Breast epithelium (tissue), 4 donors: ENCODE measurements around the gene SYNE1. TPM values are rescaled to one million over a fixed set of nuclear protein-coding genes. Genes with fewer than 3 reads are reported as not detected.
A peak's percentile ranks its signal among the peaks of the same experiment; 100 is the strongest.
"Not testable (repeated sequence)": the region's sequence is repeated elsewhere in the genome, so short reads cannot be mapped to it uniquely, and the experiment has no call there.

Source experiments
- DNase-seq, 2 donors: peaks; one replicate each; pipeline ENCODE4 v3.0.0-alpha.2; 2019; ENCODE audit warnings: low spot score in 2 of 2
- H3K27ac ChIP-seq, 2 donors: fragments of 200-600 bp; sonication (generic) in 1 of 2; one replicate each; pipeline ENCODE4 v1.5.1; 2016 to 2019; ENCODE audit warnings: mild to moderate bottlenecking in 1 of 2
- H3K27me3 ChIP-seq, 2 donors: fragments of 200-600 bp; sonication (generic) in 1 of 2; one replicate each; pipeline versions ENCODE4 v1.5.1 to v1.6.0; 2017 to 2019; ENCODE audit warnings: control low read depth in 1 of 2, mild to moderate bottlenecking in 1 of 2
- H3K36me3 ChIP-seq: fragments of 200-600 bp; one replicate; pipeline ENCODE4 v1.5.1; 2019
- H3K4me1 ChIP-seq, 2 donors: fragments of 200-600 bp; sonication (generic); one replicate each; pipeline ENCODE4 v1.5.1; 2016 to 2019; ENCODE audit warnings: control low read depth in 1 of 2
- H3K4me3 ChIP-seq, 3 donors: fragments of 200-600 bp; sonication (generic); 1 replicate in 2 of 3; 2 replicates in 1 of 3; pipeline ENCODE4 v1.5.1; 2016 to 2019; ENCODE audit warnings: mild to moderate bottlenecking in 3 of 3, moderate library complexity in 2 of 3
- H3K9me3 ChIP-seq, 2 donors: fragments of 200-600 bp; sonication (generic) in 1 of 2; one replicate each; pipeline ENCODE4 v1.5.1; 2016 to 2019; ENCODE audit warnings: control low read depth in 1 of 2
- POLR2A ChIP-seq: fragments of 450-650 bp; IDR thresholded peaks from one replicate; pipeline ENCODE4 v1.6.1; 2016; ENCODE audit warnings: antibody characterized with exemption, mild to moderate bottlenecking, moderate library complexity
- POLR2AphosphoS5 ChIP-seq, 3 donors: sonication (generic); formaldehyde crosslinking; IDR thresholded peaks; one replicate each; pipeline ENCODE4 v1.6.1; 2017; ENCODE audit warnings: antibody characterized with exemption in 3 of 3
- intact Hi-C: fragments of 100-400 bp; cut with DNase I; formaldehyde crosslinking; loops from one replicate; pipeline ENCODE4 v1.15.1; 2023; ENCODE audit warnings: low total_unique reads
- total RNA-seq, 3 donors: library from RNA; depleted of rRNA; stranded (reverse); fragments of >200 nt; gene quantifications; one replicate each; pipeline ENCODE4 v1.1.0, GENCODE V29; 2016
- TF ChIP-seq, protein P1 (sequence below), 3 donors: fragments of 450-650 bp; IDR thresholded peaks; one replicate each; pipeline ENCODE4 v1.5.1; 2016 to 2017; ENCODE audit warnings: antibody characterized with exemption in 3 of 3, mild to moderate bottlenecking in 3 of 3, moderate library complexity in 3 of 3

SYNE1 gene
- total RNA-seq, 3 donors from 2014 or later: 80.9 to 106 (median 95.7) TPM

DNA sequence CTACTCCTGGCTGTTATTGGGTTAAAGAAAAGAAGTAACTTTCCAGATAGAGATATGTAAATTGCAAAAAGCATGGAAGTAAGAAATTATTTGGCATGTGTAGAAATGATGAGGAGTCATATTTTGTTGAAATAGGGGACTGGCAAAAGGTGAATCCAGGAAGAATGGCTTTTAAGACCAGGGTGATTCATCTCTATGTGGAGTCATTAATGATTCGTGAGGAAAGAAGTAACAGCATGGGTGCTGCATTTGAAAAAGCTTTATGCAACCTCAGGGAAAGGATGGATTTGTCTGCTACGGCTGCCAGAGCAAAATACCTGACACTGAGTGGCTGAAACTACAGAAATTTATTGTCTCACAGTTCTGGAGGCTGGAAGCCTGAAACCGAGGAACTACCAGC, 14.8 kb upstream of the SYNE1 start:
- Histone ChIP-seq H3K9me3 (no peaks in the 10 kb centered on the region), H3K4me1 (no peaks in the 10 kb centered on the region), H3K4me3 (no peak overlapping the region), H3K36me3 (no peaks in the 10 kb centered on the region), H3K27me3 (no peaks in the 10 kb centered on the region), H3K27ac (no peak overlapping the region)
- TF ChIP-seq POLR2AphosphoS5 (IDR thresholded peaks at IDR 0.05) (no peak), POLR2A (no peak)
- TF ChIP-seq, protein P1, sequence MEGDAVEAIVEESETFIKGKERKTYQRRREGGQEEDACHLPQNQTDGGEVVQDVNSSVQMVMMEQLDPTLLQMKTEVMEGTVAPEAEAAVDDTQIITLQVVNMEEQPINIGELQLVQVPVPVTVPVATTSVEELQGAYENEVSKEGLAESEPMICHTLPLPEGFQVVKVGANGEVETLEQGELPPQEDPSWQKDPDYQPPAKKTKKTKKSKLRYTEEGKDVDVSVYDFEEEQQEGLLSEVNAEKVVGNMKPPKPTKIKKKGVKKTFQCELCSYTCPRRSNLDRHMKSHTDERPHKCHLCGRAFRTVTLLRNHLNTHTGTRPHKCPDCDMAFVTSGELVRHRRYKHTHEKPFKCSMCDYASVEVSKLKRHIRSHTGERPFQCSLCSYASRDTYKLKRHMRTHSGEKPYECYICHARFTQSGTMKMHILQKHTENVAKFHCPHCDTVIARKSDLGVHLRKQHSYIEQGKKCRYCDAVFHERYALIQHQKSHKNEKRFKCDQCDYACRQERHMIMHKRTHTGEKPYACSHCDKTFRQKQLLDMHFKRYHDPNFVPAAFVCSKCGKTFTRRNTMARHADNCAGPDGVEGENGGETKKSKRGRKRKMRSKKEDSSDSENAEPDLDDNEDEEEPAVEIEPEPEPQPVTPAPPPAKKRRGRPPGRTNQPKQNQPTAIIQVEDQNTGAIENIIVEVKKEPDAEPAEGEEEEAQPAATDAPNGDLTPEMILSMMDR (IDR thresholded peaks at IDR 0.05): no peak
- no peak for DNase-seq
- intact Hi-C loops: no loop called here

DNA sequence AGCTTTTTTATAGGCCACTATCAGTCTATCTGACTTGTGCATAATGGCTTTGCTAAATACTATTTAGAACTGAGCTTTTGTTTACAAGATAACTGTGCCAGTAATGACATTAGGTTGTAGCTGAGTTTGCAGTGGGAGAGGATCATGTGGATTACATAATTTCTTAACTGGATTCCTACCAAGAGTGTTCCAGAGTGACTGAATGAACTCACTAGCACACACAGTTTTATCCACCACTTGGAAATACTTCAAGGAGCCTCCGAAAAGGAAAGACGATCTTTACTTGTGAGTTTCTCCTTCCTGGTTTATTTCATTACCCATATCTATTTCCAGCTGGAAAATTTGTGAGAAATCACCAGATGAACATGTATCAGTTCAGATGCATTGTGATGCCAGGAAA, 10.9 kb upstream of the SYNE1 start:
- TF ChIP-seq POLR2AphosphoS5 (IDR thresholded peaks at IDR 0.05): no peak
- TF ChIP-seq POLR2A: no peak
- TF ChIP-seq, protein P1 (IDR thresholded peaks at IDR 0.05): no peak
- Histone ChIP-seq H3K9me3 (no peaks in the 10 kb centered on the region), H3K27ac (no peak overlapping the region), H3K27me3 (no peaks in the 10 kb centered on the region), H3K36me3 (no peaks in the 10 kb centered on the region), H3K4me1 (no peaks in the 10 kb centered on the region), H3K4me3 (no peak overlapping the region)
- intact Hi-C loops: no loop called here
- no peak for DNase-seq

- not testable (repeated sequence) for DNase-seq
These were observed 9.6 kb upstream of the SYNE1 start for GRCh38 chr6:152646732-152647131.

GRCh38 chr6:152642578-152643375, 5.6 kb upstream of the SYNE1 start:
- Histone ChIP-seq H3K36me3 (no peaks in the 10 kb centered on the region), H3K27me3 (no peaks in the 10 kb centered on the region), H3K9me3 (no peaks in the 10 kb centered on the region), H3K4me3 (no peak overlapping the region), H3K27ac (no peak overlapping the region), H3K4me1 (no peaks in the 10 kb centered on the region)
- TF ChIP-seq, protein P1 (IDR thresholded peaks at IDR 0.05): no peak
- TF ChIP-seq POLR2A (no peak), POLR2AphosphoS5 (IDR thresholded peaks at IDR 0.05) (no peak)
- DNase-seq: no peak
- intact Hi-C loops: loop anchor here (5.0 kb wide), 1 partner anchor 1175 kb away; no protein-coding TSS in a partner anchor

More at GRCh38 chr6:152646732-152647131, 9.6 kb upstream of the SYNE1 start:
- H3K4me1 ChIP-seq, H3K27me3 ChIP-seq, H3K36me3 ChIP-seq, H3K4me3 ChIP-seq, intact Hi-C loops, H3K9me3 ChIP-seq, H3K27ac ChIP-seq: not testable (repeated sequence)

- Histone ChIP-seq H3K27ac (peak overlapping the region; percentile 40 to 77), H3K36me3 (no peaks in the 10 kb centered on the region), H3K4me3 (peak overlapping the region; percentile 59 to 76 (median 62)), H3K27me3 (peaks cover 0 to 4% of the 10 kb centered on the region in 2 donors), H3K9me3 (no peaks in the 10 kb centered on the region), H3K4me1 (no peaks in the 10 kb centered on the region)
- intact Hi-C loops: no loop called here
- TF ChIP-seq POLR2AphosphoS5 (IDR thresholded peaks at IDR 0.05): no peak
- TF ChIP-seq, protein P1 (IDR thresholded peaks at IDR 0.05): no peak
- no peak for TF ChIP-seq POLR2A
- no peak for DNase-seq
These were observed 410 bp downstream of the SYNE1 start for GRCh38 chr6:152636609-152637295.
